ENCODE results near the gene NCR2. TPM values are rescaled to one million over a fixed set of nuclear protein-coding genes. Genes with fewer than 3 reads are reported as not detected.
"Not testable (repeated sequence)": the region's sequence is repeated elsewhere in the genome, so short reads cannot be mapped to it uniquely, and the experiment has no call there.

The NCR2 gene
- total RNA-seq: not detected
- long read RNA-seq: 0 reads

GRCh38 chr6:41335296-41335695 lies at the start of gene NCR2:
Gene NCR2 (plus strand): TSS chr6:41335608. CDS start chr6:41335877, 269 bp downstream.
- no peak for DNase-seq (ENCODE audit: low spot score)

- no peak for DNase-seq (ENCODE audit: low spot score)
These were observed 48.7 kb upstream of the NCR2 start, which contains the start of gene TREM1 for GRCh38 chr6:41286544-41287346. Gene TREM1 (minus strand): TSS chr6:41286682. CDS start chr6:41286655, 27 bp downstream.

- no peak for DNase-seq (ENCODE audit: low spot score)
These were observed 47.2 kb upstream of the NCR2 start for GRCh38 chr6:41288030-41288753.

- DNase-seq (ENCODE audit: low spot score): no peak
These were observed 46.7 kb upstream of the NCR2 start for GRCh38 chr6:41288754-41289129.

- DNase-seq (ENCODE audit: low spot score): no peak
These were observed 45.6 kb upstream of the NCR2 start for GRCh38 chr6:41289815-41290214.

GRCh38 chr6:41291717-41292116 lies 43.7 kb upstream of the NCR2 start:
- DNase-seq (ENCODE audit: low spot score): no peak

GRCh38 chr6:41294214-41294872 lies 41.1 kb upstream of the NCR2 start:
- no peak for DNase-seq (ENCODE audit: low spot score)

- DNase-seq (ENCODE audit: low spot score): not testable (repeated sequence)
These were observed 38.2 kb upstream of the NCR2 start for GRCh38 chr6:41297248-41297647.

GRCh38 chr6:41298785-41299502 lies 36.5 kb upstream of the NCR2 start:
- DNase-seq (ENCODE audit: low spot score): no peak

GRCh38 chr6:41302638-41303037 lies 32.8 kb upstream of the NCR2 start:
- no peak for DNase-seq (ENCODE audit: low spot score)

GRCh38 chr6:41306187-41306854 lies 29.1 kb upstream of the NCR2 start:
- no peak for DNase-seq (ENCODE audit: low spot score)

GRCh38 chr6:41315203-41315602 lies 20.2 kb upstream of the NCR2 start:
- DNase-seq (ENCODE audit: low spot score): no peak

- DNase-seq (ENCODE audit: low spot score): no peak
These were observed 19.3 kb upstream of the NCR2 start for GRCh38 chr6:41315943-41316620.

- no peak for DNase-seq (ENCODE audit: low spot score)
These were observed 17.2 kb upstream of the NCR2 start for GRCh38 chr6:41318261-41318653.

- no peak for DNase-seq (ENCODE audit: low spot score)
These were observed 16.5 kb upstream of the NCR2 start for GRCh38 chr6:41318654-41319565.

- no peak for DNase-seq (ENCODE audit: low spot score)
These were observed 14.2 kb upstream of the NCR2 start for GRCh38 chr6:41321183-41321582.

- no peak for DNase-seq (ENCODE audit: low spot score)
These were observed 9.9 kb upstream of the NCR2 start for GRCh38 chr6:41325446-41326066.

- DNase-seq (ENCODE audit: low spot score): no peak
These were observed 9.3 kb upstream of the NCR2 start for GRCh38 chr6:41326092-41326491.

- no peak for DNase-seq (ENCODE audit: low spot score)
These were observed 8.2 kb upstream of the NCR2 start for GRCh38 chr6:41327177-41327576.
